SU-DHL-6 (cell line): ENCODE measurements around the gene IL1RL2.

Experiments
- H2AFZ ChIP-seq: fragments of 200-600 bp; sonication (generic); 2 replicates; pipeline ENCODE4 v1.6.1; 2014; ENCODE audit warnings: low read depth, mild to moderate bottlenecking, moderate library complexity, mixed read lengths, antibody characterized with exemption, low read length; ENCODE audit not compliant: severe bottlenecking
- H3F3A ChIP-seq: fragments of 200-600 bp; shearing (Covaris generic); 2 replicates; pipeline ENCODE4 v1.6.0; 2016; ENCODE audit warnings: antibody characterized with exemption, mild to moderate bottlenecking; ENCODE audit not compliant: insufficient read depth
- H3K27ac ChIP-seq: fragments of 200-600 bp; sonication (generic); 2 replicates; pipeline ENCODE4 v1.5.1; 2016; ENCODE audit warnings: low read depth, mild to moderate bottlenecking, low read length, moderate library complexity, mixed read lengths
- H3K27me3 ChIP-seq: fragments of 200-600 bp; sonication (generic), shearing (Covaris generic); 2 replicates; pipeline ENCODE4 v1.6.0; 2014; ENCODE audit warnings: mild to moderate bottlenecking, low read length
- H3K36me3 ChIP-seq: fragments of 200-600 bp; sonication (generic); 2 replicates; pipeline ENCODE4 v1.6.1; 2014; ENCODE audit warnings: mild to moderate bottlenecking, low read length, mixed read lengths
- H3K4me2 ChIP-seq: fragments of 300-600, 200-600 bp; shearing (Covaris generic), sonication (generic); 2 replicates; pipeline ENCODE4 v1.6.0; 2014; ENCODE audit warnings: low read length, low read depth, mild to moderate bottlenecking; ENCODE audit not compliant: poor library complexity, severe bottlenecking
- H3K4me3 ChIP-seq: fragments of 200-600 bp; sonication (generic); 2 replicates; pipeline ENCODE4 v1.5.1; 2014; ENCODE audit warnings: antibody characterized with exemption, low read length, mild to moderate bottlenecking, mixed read lengths; ENCODE audit not compliant: insufficient read depth, poor library complexity, severe bottlenecking
- H3K79me2 ChIP-seq: fragments of 200-600 bp; sonication (generic); 2 replicates; pipeline ENCODE4 v1.6.1; 2014; ENCODE audit warnings: mild to moderate bottlenecking, low read length, moderate library complexity; ENCODE audit not compliant: insufficient read depth
- H3K9ac ChIP-seq: fragments of 200-600 bp; sonication (generic); 2 replicates; pipeline ENCODE4 v1.7.0; 2014; ENCODE audit warnings: mild to moderate bottlenecking, low read length
- H3K9me2 ChIP-seq: fragments of 200-600 bp; sonication (generic); replicated peaks from 2 replicates; pipeline ENCODE4 v1.6.1; 2014; ENCODE audit warnings: low read length; ENCODE audit not compliant: insufficient read depth
- H3K9me3 ChIP-seq: fragments of 200-600 bp; sonication (generic); 2 replicates; pipeline ENCODE4 v1.6.1; 2014; ENCODE audit warnings: low read length, mixed read lengths; ENCODE audit not compliant: insufficient read depth
- H4K20me1 ChIP-seq: fragments of 200-600 bp; sonication (generic); 2 replicates; pipeline ENCODE4 v1.6.1; 2014; ENCODE audit warnings: low read depth, mild to moderate bottlenecking, antibody characterized with exemption, low read length, moderate library complexity, mixed read lengths
- EZH2phosphoT487 ChIP-seq: fragments of 200-600 bp; sonication (generic), shearing (Covaris generic); conservative IDR thresholded peaks from 2 replicates; pipeline ENCODE4 v1.6.1; 2018; ENCODE audit warnings: mild to moderate bottlenecking, antibody characterized with exemption, low read length, moderate library complexity, mixed read lengths
- TF ChIP-seq, protein P1 (sequence below): fragments of 200-600 bp; sonication (generic); IDR thresholded peaks from one replicate; pipeline ENCODE4 v1.5.1; 2017; ENCODE audit warnings: antibody characterized with exemption, mild to moderate bottlenecking, low read length, moderate library complexity; ENCODE audit not compliant: insufficient read depth, poor library complexity, severe bottlenecking

IL1RL2 gene

DNA sequence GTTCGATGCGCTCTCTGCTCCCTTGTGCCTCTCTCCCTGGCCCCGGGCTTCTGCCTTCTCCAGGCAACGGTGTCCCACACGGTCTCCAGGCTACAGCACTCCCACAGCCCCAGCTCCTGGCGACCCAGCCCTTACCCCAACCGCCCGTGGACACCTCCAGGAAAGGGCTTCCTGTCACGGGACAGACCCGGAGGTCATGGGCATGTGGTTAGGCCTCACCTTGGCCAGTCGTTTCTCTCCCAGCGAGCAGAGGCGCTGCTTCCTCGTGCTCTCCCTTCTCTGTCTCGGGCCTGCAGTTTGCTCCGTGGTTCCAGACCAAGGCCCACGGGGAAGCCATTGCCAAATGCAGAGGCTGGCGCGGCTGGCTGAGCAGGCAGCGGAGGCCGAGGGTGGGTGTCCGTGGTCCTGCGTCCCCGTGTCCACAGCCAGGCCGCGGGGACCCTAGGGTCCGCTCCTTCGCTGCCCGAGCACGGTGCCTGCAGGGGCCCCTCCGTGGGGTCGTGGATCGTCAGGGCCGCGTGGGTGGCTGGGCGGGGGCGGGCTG, 63.5 kb downstream of the IL1RL2 start:
- Histone ChIP-seq H3K27ac (no peak overlapping the region), H3K79me2 (no peaks in the 10 kb centered on the region), H3K4me3 (no peak overlapping the region), H3K9me3 (no peaks in the 10 kb centered on the region), H3K9ac (no peak overlapping the region), H3K4me2 (no peak overlapping the region), H3F3A (no peaks in the 10 kb centered on the region), H3K36me3 (no peaks in the 10 kb centered on the region), H2AFZ (no peak overlapping the region), H4K20me1 (no peaks in the 10 kb centered on the region), H3K27me3 (no peaks in the 10 kb centered on the region), H3K9me2 (no peaks in the 10 kb centered on the region)
- no peak for TF ChIP-seq EZH2phosphoT487
- TF ChIP-seq, protein P1, sequence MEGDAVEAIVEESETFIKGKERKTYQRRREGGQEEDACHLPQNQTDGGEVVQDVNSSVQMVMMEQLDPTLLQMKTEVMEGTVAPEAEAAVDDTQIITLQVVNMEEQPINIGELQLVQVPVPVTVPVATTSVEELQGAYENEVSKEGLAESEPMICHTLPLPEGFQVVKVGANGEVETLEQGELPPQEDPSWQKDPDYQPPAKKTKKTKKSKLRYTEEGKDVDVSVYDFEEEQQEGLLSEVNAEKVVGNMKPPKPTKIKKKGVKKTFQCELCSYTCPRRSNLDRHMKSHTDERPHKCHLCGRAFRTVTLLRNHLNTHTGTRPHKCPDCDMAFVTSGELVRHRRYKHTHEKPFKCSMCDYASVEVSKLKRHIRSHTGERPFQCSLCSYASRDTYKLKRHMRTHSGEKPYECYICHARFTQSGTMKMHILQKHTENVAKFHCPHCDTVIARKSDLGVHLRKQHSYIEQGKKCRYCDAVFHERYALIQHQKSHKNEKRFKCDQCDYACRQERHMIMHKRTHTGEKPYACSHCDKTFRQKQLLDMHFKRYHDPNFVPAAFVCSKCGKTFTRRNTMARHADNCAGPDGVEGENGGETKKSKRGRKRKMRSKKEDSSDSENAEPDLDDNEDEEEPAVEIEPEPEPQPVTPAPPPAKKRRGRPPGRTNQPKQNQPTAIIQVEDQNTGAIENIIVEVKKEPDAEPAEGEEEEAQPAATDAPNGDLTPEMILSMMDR, result no peak

DNA sequence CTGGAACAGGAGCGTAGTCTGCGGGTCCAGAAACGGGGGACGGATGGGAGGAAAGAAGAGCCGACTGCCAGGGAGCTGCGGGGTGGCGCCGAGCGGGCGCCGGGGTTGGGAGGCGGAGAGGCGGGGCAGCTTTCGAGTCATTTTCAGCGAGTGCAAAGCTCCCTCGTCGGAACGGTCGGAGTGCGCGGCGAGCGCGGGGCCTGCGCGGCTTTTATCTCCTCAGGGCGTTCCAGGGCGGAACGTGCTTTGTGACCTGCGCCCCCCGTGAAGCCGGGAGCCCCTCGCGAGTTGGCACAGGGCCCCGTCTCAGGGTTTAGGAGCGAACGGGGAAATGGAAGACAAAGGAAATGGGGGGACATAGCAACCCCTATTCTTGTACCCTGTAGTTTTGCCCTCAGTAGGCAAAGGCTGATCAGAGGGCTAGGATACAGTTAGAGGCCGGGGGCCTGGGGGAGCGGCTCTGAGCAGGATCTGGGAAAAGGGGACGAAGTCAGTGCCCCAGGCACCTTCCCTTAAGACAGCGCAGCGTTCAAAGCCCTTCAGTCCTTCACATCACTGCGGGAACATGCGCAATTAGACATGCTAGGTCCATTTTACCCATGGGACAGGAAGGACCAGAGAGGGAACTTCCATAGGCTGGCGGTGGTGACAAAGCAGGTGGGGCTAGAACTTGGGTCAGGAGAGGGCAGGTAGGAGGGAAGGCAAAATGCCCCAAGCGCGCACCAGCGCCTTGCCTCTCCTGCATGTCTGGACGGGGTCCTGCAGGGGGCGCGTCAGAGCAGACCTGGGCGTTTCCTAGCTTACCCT, 64.4 kb downstream of the IL1RL2 start:
- H3K36me3 ChIP-seq, result no peaks in the 10 kb centered on the region
- H3K9me2 ChIP-seq, result no peaks in the 10 kb centered on the region
- no peak overlapping the region for H3K27ac ChIP-seq
- H3F3A ChIP-seq, result no peaks in the 10 kb centered on the region
- no peak overlapping the region for H3K4me3 ChIP-seq
- no peak overlapping the region for H3K4me2 ChIP-seq
- no peaks in the 10 kb centered on the region for H4K20me1 ChIP-seq
- no peaks in the 10 kb centered on the region for H3K79me2 ChIP-seq
- TF ChIP-seq, protein P1, result no peak
- no peak for TF ChIP-seq EZH2phosphoT487
- no peak overlapping the region for H2AFZ ChIP-seq
- no peaks in the 10 kb centered on the region for H3K27me3 ChIP-seq
- no peaks in the 10 kb centered on the region for H3K9me3 ChIP-seq
- no peak overlapping the region for H3K9ac ChIP-seq

DNA sequence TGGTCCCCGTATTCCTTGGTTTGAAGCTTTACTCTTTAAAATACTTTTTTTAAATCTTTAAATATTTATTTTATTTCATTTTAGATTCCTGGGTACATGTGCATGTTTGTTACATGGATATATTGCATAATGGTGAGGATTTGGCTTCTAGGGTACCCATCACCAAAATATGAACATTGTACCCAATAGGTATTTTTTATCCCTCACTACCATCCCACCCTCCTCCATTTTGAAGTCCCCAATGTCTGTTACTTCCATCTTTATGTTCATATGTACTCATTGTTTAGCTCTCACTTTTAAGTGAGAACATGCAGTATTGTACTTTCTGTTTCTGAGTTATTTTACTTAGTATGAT, 65.0 kb downstream of the IL1RL2 start:
- Histone ChIP-seq H3K9me2 (no peaks in the 10 kb centered on the region), H3F3A (no peaks in the 10 kb centered on the region), H3K79me2 (no peaks in the 10 kb centered on the region), H3K27ac (no peak overlapping the region), H3K36me3 (no peaks in the 10 kb centered on the region), H2AFZ (no peak overlapping the region), H3K27me3 (no peaks in the 10 kb centered on the region), H3K9me3 (no peaks in the 10 kb centered on the region), H4K20me1 (no peaks in the 10 kb centered on the region), H3K4me3 (no peak overlapping the region), H3K9ac (no peak overlapping the region), H3K4me2 (no peak overlapping the region)
- TF ChIP-seq, protein P1, result no peak
